Measurements from ENCODE around the gene OR9Q2.

DNA sequence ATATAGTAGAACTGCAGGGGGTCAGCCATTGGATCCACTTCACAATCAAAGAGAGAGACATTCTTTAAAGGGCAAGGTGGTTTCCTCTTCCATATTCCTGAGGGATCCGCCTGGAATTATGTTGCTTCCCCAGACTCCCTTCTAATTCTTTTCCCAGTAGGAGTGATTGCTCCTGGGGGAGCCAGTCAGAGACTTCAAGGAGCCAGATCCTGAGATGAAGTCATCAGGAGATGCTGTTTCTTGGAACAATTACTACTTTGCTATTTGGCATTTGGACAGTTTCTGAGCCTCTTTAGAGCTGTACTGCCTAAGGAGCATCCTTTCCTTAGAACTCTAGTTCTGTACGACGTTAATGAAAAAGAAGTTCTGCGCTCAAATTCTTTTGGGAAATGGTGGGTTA lies 1.9 kb upstream of the OR9Q2 start:
- no peak for TF ChIP-seq CTCF (IDR thresholded peaks at IDR 0.05)
- TF ChIP-seq EZH2phosphoT487 (IDR thresholded peaks at IDR 0.05), result no peak
